GM06990 (cell line): ENCODE data around the gene CENPX.

Experiments
- DNase-seq: peaks from one replicate; pipeline ENCODE4 v3.0.0-alpha.2; 2011; ENCODE audit not compliant: insufficient read length; ENCODE audit errors: extremely low read depth
- H3K27me3 ChIP-seq: replicated peaks from 2 replicates; pipeline ENCODE4 v1.6.0; 2011; ENCODE audit warnings: low read length; ENCODE audit not compliant: control insufficient read depth, insufficient read depth
- H3K36me3 ChIP-seq: 2 replicates; pipeline ENCODE4 v1.5.1; 2011; ENCODE audit warnings: low read length; ENCODE audit not compliant: control insufficient read depth, insufficient read depth
- H3K4me3 ChIP-seq: replicated peaks from 2 replicates; pipeline ENCODE4 v1.5.1; 2011; ENCODE audit warnings: low read depth, mild to moderate bottlenecking, control low read depth, low read length
- CTCF ChIP-seq: IDR thresholded peaks from 2 replicates; pipeline ENCODE4 v1.5.1; 2011; ENCODE audit warnings: low read length, control low read depth, mild to moderate bottlenecking, inconsistent platforms; ENCODE audit not compliant: insufficient read depth, poor library complexity, severe bottlenecking

Gene CENPX

GRCh38 chr17:82001571-82002056 is 21.1 kb downstream of the CENPX start:
- no peak for DNase-seq
- H3K27me3 ChIP-seq = no peaks in the 10 kb centered on the region
- H3K36me3 ChIP-seq = no peaks in the 10 kb centered on the region; the same call in none of the 2 replicates
- TF ChIP-seq CTCF = no peak
- H3K4me3 ChIP-seq = no peak overlapping the region

DNA sequence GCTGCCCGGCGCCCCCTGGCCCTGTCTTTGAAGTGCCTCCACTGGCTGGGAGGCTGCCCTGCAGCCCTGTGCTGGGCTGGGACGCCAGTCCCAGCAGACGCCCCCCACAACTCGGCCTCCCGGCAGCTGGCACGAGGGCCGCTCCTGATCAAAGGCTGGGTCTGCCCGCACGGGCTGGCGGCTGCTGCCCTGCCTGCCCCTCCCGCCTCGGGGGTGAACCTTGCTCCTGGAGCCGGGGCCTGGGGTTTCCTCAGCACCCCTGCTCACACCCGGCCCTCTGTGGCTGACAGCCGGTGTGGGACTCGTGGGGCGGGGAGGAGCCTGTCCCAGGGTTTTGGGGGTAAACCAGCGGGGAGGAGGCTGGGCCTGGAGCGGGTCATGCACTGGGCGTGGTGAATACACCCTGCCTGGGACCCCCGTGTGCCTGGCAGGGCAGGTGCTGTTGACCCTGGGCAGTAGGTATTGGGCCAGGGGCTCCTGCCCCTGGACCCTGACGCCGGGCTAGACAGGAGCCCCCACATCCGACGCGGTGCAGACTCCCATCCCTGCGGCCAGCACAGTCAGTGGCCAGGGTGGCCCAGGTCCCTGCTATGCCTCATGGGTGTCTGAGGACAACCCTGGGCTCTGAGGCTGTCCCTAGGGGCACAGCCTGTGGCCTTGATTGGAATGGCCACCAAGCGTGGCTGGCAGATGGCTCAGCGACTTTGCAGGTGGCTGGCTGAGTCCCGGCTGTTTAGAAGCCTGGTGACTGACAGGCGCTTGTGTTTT is 21.7 kb downstream of the CENPX start:
- no peak overlapping the region for H3K4me3 ChIP-seq
- no peaks in the 10 kb centered on the region; the same call in none of the 2 replicates for H3K36me3 ChIP-seq
- DNase-seq = no peak

GRCh38 chr17:81999976-82000802 is 22.5 kb downstream of the CENPX start:
- DNase-seq = no peak
- Histone ChIP-seq H3K4me3 (no peak overlapping the region), H3K36me3 (peaks cover 5% of the 10 kb centered on the region), H3K27me3 (no peaks in the 10 kb centered on the region)
- no peak for TF ChIP-seq CTCF

More for the DNA sequence above, 21.7 kb downstream of the CENPX start:
- no peaks in the 10 kb centered on the region for H3K27me3 ChIP-seq
- no peak for TF ChIP-seq CTCF

GRCh38 chr17:81999587-81999975 is 23.1 kb downstream of the CENPX start:
- no peak for DNase-seq
- Histone ChIP-seq H3K36me3 (peaks cover 5% of the 10 kb centered on the region), H3K4me3 (no peak overlapping the region), H3K27me3 (no peaks in the 10 kb centered on the region)
- no peak for TF ChIP-seq CTCF

DNA sequence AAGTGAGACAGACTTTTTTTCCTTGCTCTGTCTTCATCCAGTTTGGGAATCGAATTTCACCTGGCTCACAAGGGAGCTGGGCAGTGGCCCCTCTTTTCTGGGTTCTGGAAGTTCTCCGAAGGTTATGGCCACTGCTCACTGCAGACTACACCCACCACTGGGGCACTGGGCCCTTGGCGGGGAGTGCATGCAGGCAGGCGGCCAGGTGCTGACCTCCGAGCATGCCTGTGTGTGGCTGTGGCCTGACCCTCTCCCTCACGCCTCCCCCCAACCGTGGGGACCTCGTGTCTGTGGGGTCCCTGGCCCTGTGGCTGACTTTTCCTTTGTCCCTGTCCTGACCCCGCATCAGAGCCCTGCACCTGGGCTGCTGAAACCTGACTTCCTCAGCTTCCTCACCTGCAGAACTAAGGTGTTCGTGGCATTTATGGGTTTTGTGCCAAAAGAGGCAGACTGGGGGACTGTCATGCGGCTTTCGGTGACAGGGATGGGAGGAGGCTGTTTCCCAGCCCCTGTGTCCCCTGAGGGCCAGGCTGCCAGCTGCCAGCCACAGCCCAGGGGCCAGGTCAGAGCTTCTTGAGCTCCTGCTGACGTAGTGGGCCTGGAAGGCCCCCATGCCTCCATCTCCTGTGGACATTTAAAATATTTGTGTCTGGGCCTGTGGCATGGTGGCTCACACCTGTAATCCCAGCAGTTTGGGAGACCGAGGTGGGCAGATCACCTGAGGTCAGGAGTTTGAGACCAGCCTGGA is 23.8 kb downstream of the CENPX start:
- H3K4me3 ChIP-seq = no peak overlapping the region
- TF ChIP-seq CTCF = no peak
- no peak for DNase-seq
- no peaks in the 10 kb centered on the region for H3K27me3 ChIP-seq
- peaks cover 5% of the 10 kb centered on the region for H3K36me3 ChIP-seq
